Loucy (cell line): ENCODE data around the gene RNU6-9.

Experiments used
- EZH2phosphoT487 ChIP-seq: fragments of 200-600 bp; IDR thresholded peaks from 2 replicates; pipeline ENCODE4 v1.6.1; 2018; ENCODE audit warnings: antibody characterized with exemption, mild to moderate bottlenecking, moderate library complexity, borderline replicate concordance
- TF ChIP-seq, protein P1 (sequence below): fragments of 200-600 bp; sonication (generic); conservative IDR thresholded peaks from 2 replicates; pipeline ENCODE4 v1.5.1; 2014; ENCODE audit warnings: mild to moderate bottlenecking, antibody characterized with exemption, low read length

DNA sequence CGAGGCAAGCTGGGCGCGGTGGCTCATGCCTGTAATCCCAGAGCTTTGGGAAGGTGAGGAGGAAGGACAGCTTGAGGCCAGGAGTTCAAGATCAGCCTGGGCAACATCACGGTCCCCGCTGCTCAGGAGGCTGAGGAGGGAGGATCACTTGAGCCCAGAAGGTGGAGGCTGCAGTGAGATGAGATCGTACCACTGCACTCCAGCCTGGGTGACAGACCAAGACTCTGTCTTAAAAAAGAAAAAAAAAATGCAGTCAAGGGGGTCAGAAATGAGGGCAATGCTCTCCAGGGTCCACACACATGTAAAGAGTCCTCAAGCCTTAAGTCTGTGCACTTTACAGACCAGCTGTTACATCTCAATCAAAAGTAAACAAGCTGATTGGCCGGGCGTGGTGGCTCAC is 11.3 kb downstream of the RNU6-9 start:
- TF ChIP-seq, protein P1, sequence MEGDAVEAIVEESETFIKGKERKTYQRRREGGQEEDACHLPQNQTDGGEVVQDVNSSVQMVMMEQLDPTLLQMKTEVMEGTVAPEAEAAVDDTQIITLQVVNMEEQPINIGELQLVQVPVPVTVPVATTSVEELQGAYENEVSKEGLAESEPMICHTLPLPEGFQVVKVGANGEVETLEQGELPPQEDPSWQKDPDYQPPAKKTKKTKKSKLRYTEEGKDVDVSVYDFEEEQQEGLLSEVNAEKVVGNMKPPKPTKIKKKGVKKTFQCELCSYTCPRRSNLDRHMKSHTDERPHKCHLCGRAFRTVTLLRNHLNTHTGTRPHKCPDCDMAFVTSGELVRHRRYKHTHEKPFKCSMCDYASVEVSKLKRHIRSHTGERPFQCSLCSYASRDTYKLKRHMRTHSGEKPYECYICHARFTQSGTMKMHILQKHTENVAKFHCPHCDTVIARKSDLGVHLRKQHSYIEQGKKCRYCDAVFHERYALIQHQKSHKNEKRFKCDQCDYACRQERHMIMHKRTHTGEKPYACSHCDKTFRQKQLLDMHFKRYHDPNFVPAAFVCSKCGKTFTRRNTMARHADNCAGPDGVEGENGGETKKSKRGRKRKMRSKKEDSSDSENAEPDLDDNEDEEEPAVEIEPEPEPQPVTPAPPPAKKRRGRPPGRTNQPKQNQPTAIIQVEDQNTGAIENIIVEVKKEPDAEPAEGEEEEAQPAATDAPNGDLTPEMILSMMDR: no peak
- TF ChIP-seq EZH2phosphoT487: no peak
